ENCODE data around the gene HIPK2. TPM values are rescaled to one million over a fixed set of nuclear protein-coding genes. Genes with fewer than 3 reads are reported as not detected.

HIPK2 gene
- total and polyA plus RNA-seq, 5 donors from 2014 or later: 0.44 to 17.5 (median 0.78) TPM

GRCh38 chr7:139669106-139670061 lies 108.4 kb downstream of the HIPK2 start:
- Mint-ChIP-seq H3K27me3 (peaks cover 6% of the 10 kb centered on the region), H3K27ac (peak overlapping the region in 1 of 3 donors; percentile 5), H3K36me3 (peaks cover 9% of the 10 kb centered on the region), H3K4me3 (no peak overlapping the region), H3K9me3 (peaks cover 0 to 2% (median 0%) of the 10 kb centered on the region in 7 donors), H3K4me1 (peaks cover 2 to 9% (median 5%) of the 10 kb centered on the region in 4 donors)
- H3K36me3 ChIP-seq (ENCODE audit: control insufficient read depth, insufficient read depth, low read length): no peaks in the 10 kb centered on the region
- no peak for DNase-seq
- H3K27ac ChIP-seq (ENCODE audit: insufficient read depth, low read length, poor library complexity, severe bottlenecking): no peak overlapping the region
- ATAC-seq (ENCODE audit: low read depth in 2 of 2): no peak
- H3K9me3 ChIP-seq (ENCODE audit: control insufficient read depth in 2 of 2, low read length in 2 of 2): no peaks in the 10 kb centered on the region
- no peak overlapping the region for H3K4me3 ChIP-seq (ENCODE audit: low read depth, low read length)
- no peaks in the 10 kb centered on the region for H3K27me3 ChIP-seq (ENCODE audit: control insufficient read depth, insufficient read depth, low read length)
- H3K4me1 ChIP-seq (ENCODE audit: control insufficient read depth, insufficient read depth, low read length, poor library complexity, severe bottlenecking): no peaks in the 10 kb centered on the region

GRCh38 chr7:139667377-139667776 lies 110.4 kb downstream of the HIPK2 start:
- ATAC-seq (ENCODE audit: low read depth in 2 of 2) (no peak), DNase-seq (no peak)
- Histone ChIP-seq H3K9me3 (ENCODE audit: control insufficient read depth in 2 of 2, low read length in 2 of 2) (no peaks in the 10 kb centered on the region), H3K4me1 (ENCODE audit: control insufficient read depth, insufficient read depth, low read length, poor library complexity, severe bottlenecking) (no peaks in the 10 kb centered on the region), H3K36me3 (ENCODE audit: control insufficient read depth, insufficient read depth, low read length) (no peaks in the 10 kb centered on the region), H3K27me3 (ENCODE audit: control insufficient read depth, insufficient read depth, low read length) (no peaks in the 10 kb centered on the region), H3K4me3 (ENCODE audit: low read depth, low read length) (no peak overlapping the region), H3K27ac (ENCODE audit: insufficient read depth, low read length, poor library complexity, severe bottlenecking) (no peak overlapping the region)
- H3K4me3 Mint-ChIP-seq: no peak overlapping the region
- H3K4me1 Mint-ChIP-seq: peaks cover 0 to 8% (median 2%) of the 10 kb centered on the region in 4 donors
- H3K36me3 Mint-ChIP-seq: peaks cover 13% of the 10 kb centered on the region
- peaks cover 6% of the 10 kb centered on the region for H3K27me3 Mint-ChIP-seq
- H3K9me3 Mint-ChIP-seq: peaks cover 0 to 2% (median 0%) of the 10 kb centered on the region in 7 donors
- no peak overlapping the region for H3K27ac Mint-ChIP-seq

GRCh38 chr7:139666501-139666900 lies 111.3 kb downstream of the HIPK2 start:
- ATAC-seq (ENCODE audit: low read depth in 2 of 2) (no peak), DNase-seq (no peak)
- Mint-ChIP-seq H3K36me3 (peaks cover 13% of the 10 kb centered on the region), H3K4me1 (peaks cover 0 to 8% (median 5%) of the 10 kb centered on the region in 4 donors), H3K9me3 (peaks cover 0 to 2% (median 0%) of the 10 kb centered on the region in 7 donors), H3K27me3 (peaks cover 6% of the 10 kb centered on the region), H3K4me3 (no peak overlapping the region), H3K27ac (no peak overlapping the region)
- no peaks in the 10 kb centered on the region for H3K36me3 ChIP-seq (ENCODE audit: control insufficient read depth, insufficient read depth, low read length)
- no peak overlapping the region for H3K4me3 ChIP-seq (ENCODE audit: low read depth, low read length)
- H3K9me3 ChIP-seq (ENCODE audit: control insufficient read depth in 2 of 2, low read length in 2 of 2): no peaks in the 10 kb centered on the region
- no peaks in the 10 kb centered on the region for H3K27me3 ChIP-seq (ENCODE audit: control insufficient read depth, insufficient read depth, low read length)
- H3K27ac ChIP-seq (ENCODE audit: insufficient read depth, low read length, poor library complexity, severe bottlenecking): no peak overlapping the region
- H3K4me1 ChIP-seq (ENCODE audit: control insufficient read depth, insufficient read depth, low read length, poor library complexity, severe bottlenecking): no peaks in the 10 kb centered on the region

GRCh38 chr7:139664434-139664833 lies 113.4 kb downstream of the HIPK2 start:
- Mint-ChIP-seq H3K4me3 (no peak overlapping the region), H3K9me3 (peaks cover 0 to 2% (median 0%) of the 10 kb centered on the region in 7 donors), H3K36me3 (peaks cover 13% of the 10 kb centered on the region), H3K27ac (no peak overlapping the region), H3K27me3 (peaks cover 6% of the 10 kb centered on the region), H3K4me1 (peaks cover 0 to 10% (median 5%) of the 10 kb centered on the region in 4 donors)
- H3K9me3 ChIP-seq (ENCODE audit: control insufficient read depth in 2 of 2, low read length in 2 of 2): no peaks in the 10 kb centered on the region
- ATAC-seq (ENCODE audit: low read depth in 2 of 2) (no peak), DNase-seq (no peak)
- H3K4me1 ChIP-seq (ENCODE audit: control insufficient read depth, insufficient read depth, low read length, poor library complexity, severe bottlenecking): no peaks in the 10 kb centered on the region
- H3K4me3 ChIP-seq (ENCODE audit: low read depth, low read length): no peak overlapping the region
- H3K27ac ChIP-seq (ENCODE audit: insufficient read depth, low read length, poor library complexity, severe bottlenecking): no peak overlapping the region
- no peaks in the 10 kb centered on the region for H3K36me3 ChIP-seq (ENCODE audit: control insufficient read depth, insufficient read depth, low read length)
- H3K27me3 ChIP-seq (ENCODE audit: control insufficient read depth, insufficient read depth, low read length): no peaks in the 10 kb centered on the region

GRCh38 chr7:139663608-139664177 lies 114.1 kb downstream of the HIPK2 start:
- Histone ChIP-seq H3K9me3 (ENCODE audit: control insufficient read depth in 2 of 2, low read length in 2 of 2) (no peaks in the 10 kb centered on the region), H3K36me3 (ENCODE audit: control insufficient read depth, insufficient read depth, low read length) (no peaks in the 10 kb centered on the region), H3K4me1 (ENCODE audit: control insufficient read depth, insufficient read depth, low read length, poor library complexity, severe bottlenecking) (no peaks in the 10 kb centered on the region), H3K27me3 (ENCODE audit: control insufficient read depth, insufficient read depth, low read length) (no peaks in the 10 kb centered on the region), H3K4me3 (ENCODE audit: low read depth, low read length) (no peak overlapping the region), H3K27ac (ENCODE audit: insufficient read depth, low read length, poor library complexity, severe bottlenecking) (no peak overlapping the region)
- Mint-ChIP-seq H3K9me3 (peaks cover 0 to 2% (median 0%) of the 10 kb centered on the region in 7 donors), H3K27ac (peak overlapping the region in 1 of 3 donors; percentile 65), H3K36me3 (peaks cover 13% of the 10 kb centered on the region), H3K4me3 (no peak overlapping the region), H3K4me1 (peaks cover 0 to 13% (median 6%) of the 10 kb centered on the region in 4 donors), H3K27me3 (peaks cover 6% of the 10 kb centered on the region)
- ATAC-seq (ENCODE audit: low read depth in 2 of 2): no peak
- no peak for DNase-seq

GRCh38 chr7:139661903-139662302 lies 115.9 kb downstream of the HIPK2 start:
- H3K9me3 ChIP-seq (ENCODE audit: control insufficient read depth in 2 of 2, low read length in 2 of 2): no peaks in the 10 kb centered on the region
- Mint-ChIP-seq H3K4me1 (peaks cover 0 to 13% (median 6%) of the 10 kb centered on the region in 4 donors), H3K27ac (no peak overlapping the region)

GRCh38 chr7:139661043-139661440 lies 116.8 kb downstream of the HIPK2 start:
- H3K36me3 ChIP-seq (ENCODE audit: control insufficient read depth, insufficient read depth, low read length): no peaks in the 10 kb centered on the region
- ATAC-seq (ENCODE audit: low read depth in 2 of 2) (no peak), DNase-seq (no peak)
- no peaks in the 10 kb centered on the region for H3K4me1 ChIP-seq (ENCODE audit: control insufficient read depth, insufficient read depth, low read length, poor library complexity, severe bottlenecking)
- H3K27me3 ChIP-seq (ENCODE audit: control insufficient read depth, insufficient read depth, low read length): no peaks in the 10 kb centered on the region
- Mint-ChIP-seq H3K9me3 (peaks cover 0 to 2% (median 0%) of the 10 kb centered on the region in 7 donors), H3K36me3 (peaks cover 13% of the 10 kb centered on the region), H3K4me3 (no peak overlapping the region), H3K27me3 (peaks cover 6% of the 10 kb centered on the region), H3K4me1 (peaks cover 0 to 14% (median 6%) of the 10 kb centered on the region in 4 donors), H3K27ac (no peak overlapping the region)
- H3K27ac ChIP-seq (ENCODE audit: insufficient read depth, low read length, poor library complexity, severe bottlenecking): no peak overlapping the region
- no peak overlapping the region for H3K4me3 ChIP-seq (ENCODE audit: low read depth, low read length)
- no peaks in the 10 kb centered on the region for H3K9me3 ChIP-seq (ENCODE audit: control insufficient read depth in 2 of 2, low read length in 2 of 2)

More at GRCh38 chr7:139661903-139662302, 115.9 kb downstream of the HIPK2 start:
- Mint-ChIP-seq H3K9me3 (peaks cover 0 to 2% (median 0%) of the 10 kb centered on the region in 7 donors), H3K27me3 (peaks cover 6% of the 10 kb centered on the region), H3K4me3 (no peak overlapping the region), H3K36me3 (peaks cover 13% of the 10 kb centered on the region)
- Histone ChIP-seq H3K4me3 (ENCODE audit: low read depth, low read length) (no peak overlapping the region), H3K27me3 (ENCODE audit: control insufficient read depth, insufficient read depth, low read length) (no peaks in the 10 kb centered on the region), H3K36me3 (ENCODE audit: control insufficient read depth, insufficient read depth, low read length) (no peaks in the 10 kb centered on the region), H3K27ac (ENCODE audit: insufficient read depth, low read length, poor library complexity, severe bottlenecking) (no peak overlapping the region), H3K4me1 (ENCODE audit: control insufficient read depth, insufficient read depth, low read length, poor library complexity, severe bottlenecking) (no peaks in the 10 kb centered on the region)
- no peak for DNase-seq
- ATAC-seq (ENCODE audit: low read depth in 2 of 2): no peak
